Measurements from ENCODE around the gene C9orf153. TPM values are rescaled to one million over a fixed set of nuclear protein-coding genes. Genes with fewer than 3 reads are reported as not detected.

Gene C9orf153
- total and polyA plus RNA-seq, 2 of the 13 experiments (the other 11 are each of a cell fraction or from before 2014, with no cell fraction given): 0.17 to 0.44 TPM

- no peak for TF ChIP-seq ZNF687 (CRISPR knock-in tag; IDR thresholded peaks at IDR 0.05)
- TF ChIP-seq, protein P1, sequence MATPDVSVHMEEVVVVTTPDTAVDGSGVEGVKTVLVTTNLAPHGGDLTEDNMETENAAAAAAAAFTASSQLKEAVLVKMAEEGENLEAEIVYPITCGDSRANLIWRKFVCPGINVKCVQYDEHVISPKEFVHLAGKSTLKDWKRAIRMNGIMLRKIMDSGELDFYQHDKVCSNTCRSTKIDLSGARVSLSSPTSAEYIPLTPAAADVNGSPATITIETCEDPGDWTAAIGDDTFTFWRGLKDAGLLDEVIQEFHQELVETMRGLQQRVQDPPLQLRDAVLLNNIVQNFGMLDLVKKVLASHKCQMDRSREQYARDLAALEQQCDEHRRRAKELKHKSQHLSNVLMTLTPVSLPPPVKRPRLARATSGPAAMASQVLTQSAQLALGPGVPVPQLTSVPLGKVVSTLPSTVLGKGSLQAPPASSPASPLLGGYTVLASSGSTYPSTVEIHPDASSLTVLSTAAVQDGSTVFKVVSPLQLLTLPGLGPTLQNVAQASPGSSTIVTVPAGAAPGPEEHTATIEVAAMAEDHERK (CRISPR knock-in tag; IDR thresholded peaks at IDR 0.05; ENCODE audit: low read depth): no peak
- no peak for TF ChIP-seq KDM1A (CRISPR knock-in tag; IDR thresholded peaks at IDR 0.05)
- no peak for TF ChIP-seq NCOR1 (IDR thresholded peaks at IDR 0.05; ENCODE audit: borderline replicate concordance, low read length)
- TF ChIP-seq CBFB (CRISPR knock-in tag; IDR thresholded peaks at IDR 0.05): no peak
- no peak for TF ChIP-seq FOXC1 (CRISPR knock-in tag; IDR thresholded peaks at IDR 0.05; ENCODE audit: borderline replicate concordance)
- no peak for TF ChIP-seq RARA (CRISPR knock-in tag; IDR thresholded peaks at IDR 0.05)
- TF ChIP-seq, protein P2, sequence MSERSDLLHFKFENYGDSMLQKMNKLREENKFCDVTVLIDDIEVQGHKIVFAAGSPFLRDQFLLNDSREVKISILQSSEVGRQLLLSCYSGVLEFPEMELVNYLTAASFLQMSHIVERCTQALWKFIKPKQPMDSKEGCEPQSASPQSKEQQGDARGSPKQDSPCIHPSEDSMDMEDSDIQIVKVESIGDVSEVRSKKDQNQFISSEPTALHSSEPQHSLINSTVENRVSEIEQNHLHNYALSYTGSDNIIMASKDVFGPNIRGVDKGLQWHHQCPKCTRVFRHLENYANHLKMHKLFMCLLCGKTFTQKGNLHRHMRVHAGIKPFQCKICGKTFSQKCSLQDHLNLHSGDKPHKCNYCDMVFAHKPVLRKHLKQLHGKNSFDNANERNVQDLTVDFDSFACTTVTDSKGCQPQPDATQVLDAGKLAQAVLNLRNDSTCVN (CRISPR knock-in tag; IDR thresholded peaks at IDR 0.05; ENCODE audit: borderline replicate concordance): no peak
- TF ChIP-seq ZNF124 (CRISPR knock-in tag; IDR thresholded peaks at IDR 0.05): no peak
- TF ChIP-seq RBM39 (IDR thresholded peaks at IDR 0.05; ENCODE audit: low read depth, low read length, poor library complexity, severe bottlenecking): no peak
- TF ChIP-seq SOX13 (IDR thresholded peaks at IDR 0.05): no peak
- no peak for TF ChIP-seq SOX13 (CRISPR knock-in tag; conservative IDR thresholded peaks at IDR 0.05 in 1 of 2, IDR thresholded peaks at IDR 0.05 in 1 of 2)
- TF ChIP-seq HOXD1 (CRISPR knock-in tag; IDR thresholded peaks at IDR 0.05): no peak
- TF ChIP-seq TCF7L2 (IDR thresholded peaks at IDR 0.05; ENCODE audit: low read depth, low read length): no peak
Measured at GRCh38 chr9:86248746-86249145, 10.7 kb downstream of the C9orf153 start (continued).
